GM18499 (cell line): Measurements from ENCODE around the gene KDM7A.

ENCODE experiments used
- ATAC-seq: cut with Tn5 transposase; IDR thresholded peaks from one replicate; pipeline ENCODE4 v1.9.1; 2021; ENCODE audit warnings: moderate number of reproducible peaks; ENCODE audit not compliant: insufficient read depth, unreplicated experiment

Gene KDM7A

DNA sequence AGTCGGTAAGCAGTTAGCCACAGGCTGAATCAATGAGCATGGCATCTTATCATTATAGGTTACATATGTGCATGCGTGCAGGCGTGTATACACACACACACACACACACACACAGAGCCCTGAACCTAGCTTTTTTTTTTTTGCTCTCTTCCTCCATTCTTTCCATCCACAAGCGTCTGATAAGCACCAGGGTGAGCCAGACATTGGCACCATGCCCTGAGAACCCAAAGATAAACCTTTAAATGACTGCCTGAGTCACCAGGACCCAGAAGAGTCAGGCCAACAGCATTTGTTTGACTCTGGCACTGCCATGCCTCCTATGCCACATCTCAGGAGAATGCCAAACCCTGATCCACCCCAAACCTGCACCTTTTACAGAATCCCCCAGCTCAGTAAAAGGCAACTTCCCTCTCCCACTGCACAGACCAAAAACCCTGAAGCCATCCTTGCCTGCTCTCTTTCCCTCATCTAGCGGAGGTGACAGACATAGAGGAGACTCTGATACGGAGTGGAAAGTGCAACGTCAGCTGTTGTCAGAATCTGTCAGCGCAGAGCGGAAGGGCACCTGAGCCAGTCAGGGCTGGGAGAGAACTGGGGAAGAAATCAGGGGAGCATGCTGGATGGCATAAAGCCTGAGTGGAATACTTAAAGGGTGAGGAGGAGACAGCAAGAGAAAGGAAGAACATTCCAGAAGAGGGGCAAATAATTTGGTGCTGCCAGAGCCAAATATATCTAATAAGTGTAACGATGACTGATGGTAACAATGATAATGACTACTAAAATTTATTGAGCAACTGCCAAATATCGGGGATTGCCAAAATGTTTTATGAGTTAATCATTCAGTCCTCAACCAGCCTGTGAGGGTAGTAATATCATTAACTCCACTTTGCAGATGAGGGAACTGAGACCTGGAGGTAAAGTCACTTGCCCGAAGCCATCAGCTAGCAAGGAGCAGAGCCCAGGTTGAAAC is 117.2 kb downstream of the KDM7A start:
- no peak for ATAC-seq

DNA sequence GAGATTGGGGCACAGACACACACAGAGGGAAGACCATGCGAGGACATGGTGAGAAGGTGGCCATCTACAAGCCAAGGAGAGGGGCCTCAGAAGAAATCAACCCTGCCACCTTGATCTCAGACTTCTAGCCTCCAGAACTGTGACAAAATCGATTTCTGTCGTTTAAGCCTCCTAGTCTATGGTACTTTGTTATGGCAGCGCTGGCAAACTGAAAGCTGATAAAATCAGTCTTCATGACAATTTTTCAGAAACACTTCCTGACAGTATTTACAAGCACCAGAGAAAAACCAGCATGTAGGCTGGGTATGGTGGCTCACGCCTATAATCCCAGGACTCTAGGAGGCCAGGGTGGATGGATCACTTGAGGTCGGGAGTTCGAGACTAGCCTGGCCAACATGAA is 118.3 kb downstream of the KDM7A start:
- no peak for ATAC-seq

DNA sequence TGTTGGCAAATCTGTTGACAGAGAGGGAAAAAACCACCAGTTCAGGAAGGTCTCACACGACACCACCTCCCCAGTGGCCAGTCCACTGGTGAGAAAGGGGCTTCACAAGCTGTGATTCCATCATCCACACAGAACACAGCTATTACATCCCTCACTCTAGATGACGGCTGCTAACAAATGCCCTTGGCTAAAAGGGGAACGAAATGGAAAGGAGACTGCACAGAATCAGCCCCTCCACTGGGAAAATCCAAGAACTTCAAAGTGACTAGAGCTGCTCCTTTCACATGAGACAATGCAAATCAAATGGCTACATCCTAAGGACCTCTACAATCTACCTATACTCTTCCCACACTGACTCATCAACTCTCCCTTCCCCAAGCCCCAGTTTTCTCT is 119.6 kb downstream of the KDM7A start:
- no peak for ATAC-seq

DNA sequence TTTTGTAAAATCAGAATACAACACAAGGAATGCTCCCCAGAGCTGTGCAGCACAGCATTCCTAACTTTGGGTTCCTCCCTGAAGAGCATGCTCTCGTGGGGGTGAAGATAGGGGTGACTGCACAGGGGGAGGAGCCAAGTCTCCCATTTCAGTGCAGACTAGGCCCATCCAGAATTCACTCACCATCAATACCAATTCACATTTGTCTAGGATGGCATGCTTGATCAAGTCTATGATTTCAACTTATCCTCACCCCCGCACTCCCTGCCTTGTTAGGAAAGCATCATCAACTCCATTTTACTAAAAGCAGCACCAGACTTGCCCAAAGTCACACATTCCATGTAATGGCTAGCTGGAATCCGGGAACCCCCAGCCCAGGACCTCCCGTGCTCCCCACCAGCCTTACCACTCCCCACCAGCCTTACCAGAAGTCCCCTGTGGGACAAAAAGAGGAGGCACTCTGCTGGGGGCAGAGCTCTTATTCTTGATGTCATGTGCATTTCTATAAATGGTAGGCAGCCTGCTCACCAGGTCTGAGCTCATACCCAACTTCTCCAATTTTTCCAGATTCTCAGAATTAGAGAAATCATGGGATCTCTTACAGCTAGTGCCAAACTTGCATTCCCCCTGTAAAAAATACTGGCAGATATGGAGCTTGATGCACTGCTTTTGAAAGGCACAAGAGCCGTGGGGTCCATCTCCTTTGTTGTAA is 120.2 kb downstream of the KDM7A start:
- ATAC-seq: no peak

DNA sequence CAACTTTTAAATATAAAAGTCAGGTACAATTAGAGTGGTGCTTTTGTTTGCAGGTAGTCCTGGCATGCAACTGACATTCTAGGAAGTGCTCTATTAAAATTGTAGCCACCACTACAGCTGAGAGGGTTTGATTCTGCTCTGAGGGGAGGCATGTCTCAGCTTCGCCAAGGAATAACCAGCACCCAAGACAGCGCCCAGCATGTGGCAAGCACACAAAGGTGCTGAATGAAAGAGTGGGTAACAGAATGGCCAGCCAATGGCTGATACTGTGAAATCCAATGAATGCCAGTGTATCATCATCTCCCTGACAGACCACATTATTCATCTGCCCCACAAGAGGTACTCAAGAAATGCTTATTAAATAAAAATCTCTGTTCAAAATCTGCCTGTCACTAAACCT is 121.0 kb downstream of the KDM7A start:
- ATAC-seq: no peak

DNA sequence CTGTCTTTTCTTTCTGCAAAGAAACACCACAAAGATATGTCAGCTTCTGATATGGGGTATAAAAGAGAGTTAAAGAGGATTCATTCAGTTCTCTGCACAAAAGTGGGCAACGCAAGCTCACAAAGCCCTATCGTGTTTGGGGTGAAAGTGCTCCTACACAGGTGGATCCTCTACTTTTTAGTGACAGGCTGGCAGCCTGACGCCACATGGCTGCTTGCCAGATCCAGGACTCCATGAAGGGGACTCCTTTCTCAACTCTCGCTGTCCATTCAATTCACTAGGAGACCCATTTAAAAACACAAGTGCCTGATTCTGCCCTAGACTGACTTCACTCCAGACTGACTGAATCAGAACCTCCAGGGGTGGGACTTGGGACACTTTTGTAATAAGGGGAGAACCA is 122.0 kb downstream of the KDM7A start:
- no peak for ATAC-seq

DNA sequence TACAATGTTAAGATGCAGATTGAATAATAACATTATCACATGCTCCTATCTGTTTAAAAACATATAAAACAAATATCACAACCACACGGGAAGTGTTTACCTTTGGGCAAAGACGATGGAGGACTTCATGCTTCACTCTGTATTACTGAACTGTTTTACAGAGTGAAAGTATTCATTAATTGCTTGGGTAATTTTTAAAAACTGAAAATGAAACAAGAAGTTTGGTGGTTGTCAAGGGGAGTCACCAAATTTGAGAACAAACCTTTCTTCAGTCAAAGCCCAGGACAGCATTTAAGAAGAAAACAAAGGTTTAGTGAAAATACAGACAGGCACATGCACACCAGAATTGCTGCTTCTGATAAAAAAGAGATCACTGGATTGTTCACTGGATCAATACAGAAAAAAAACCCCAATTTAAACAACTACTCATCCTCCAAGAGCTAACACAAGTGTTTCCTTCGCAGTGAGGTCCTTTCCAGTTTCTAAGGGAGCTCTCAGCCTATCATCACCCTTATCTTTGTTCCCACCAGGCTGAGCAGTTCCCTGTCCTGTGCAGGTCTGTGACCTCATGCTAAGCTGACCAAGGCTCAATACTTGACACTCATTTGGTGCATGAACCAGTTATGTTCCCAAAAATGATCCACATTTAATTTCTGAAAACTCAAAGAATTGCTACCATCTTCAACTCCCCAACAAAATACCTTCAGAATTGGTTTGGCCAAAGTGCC is 122.8 kb downstream of the KDM7A start:
- ATAC-seq: peak; percentile 94

DNA sequence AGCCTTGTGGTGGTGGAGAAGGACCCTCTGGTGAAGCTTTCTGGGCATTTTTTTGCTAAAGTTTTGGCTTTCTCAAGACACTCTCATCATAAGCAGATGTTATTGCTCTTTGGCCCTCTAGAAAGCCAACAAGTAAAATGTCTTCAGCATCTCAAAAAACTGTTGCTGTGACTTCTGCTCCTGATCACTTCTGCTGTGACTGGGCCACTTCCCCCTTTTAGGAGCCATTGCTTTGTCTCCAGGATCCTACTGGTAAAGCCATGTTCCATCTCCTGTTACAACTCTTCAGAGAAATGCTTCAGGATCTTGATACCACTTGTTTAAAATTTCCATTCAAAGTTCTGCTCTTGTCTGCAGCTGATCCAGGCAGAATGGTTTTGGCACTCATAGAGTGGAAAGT is 125.0 kb downstream of the KDM7A start:
- ATAC-seq: no peak

DNA sequence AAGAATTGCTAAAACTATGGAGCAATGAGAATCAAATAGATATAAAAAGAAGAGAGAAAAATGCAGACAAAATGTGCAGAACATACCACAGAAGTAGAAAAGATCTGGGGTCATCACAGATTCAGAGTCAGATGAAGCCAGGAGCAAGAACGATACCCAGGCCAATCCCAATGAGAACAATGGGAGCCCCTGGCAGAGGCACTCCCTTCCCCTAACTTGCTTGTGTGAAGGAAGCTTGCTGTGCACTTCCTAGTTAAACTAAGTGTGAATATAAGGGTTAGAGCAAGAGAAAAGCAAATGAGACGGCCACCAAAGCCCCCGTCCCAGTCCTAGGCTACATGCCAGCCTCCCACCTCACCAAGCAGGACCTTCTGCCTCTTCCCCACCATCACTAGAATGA is 126.7 kb downstream of the KDM7A start:
- no peak for ATAC-seq

DNA sequence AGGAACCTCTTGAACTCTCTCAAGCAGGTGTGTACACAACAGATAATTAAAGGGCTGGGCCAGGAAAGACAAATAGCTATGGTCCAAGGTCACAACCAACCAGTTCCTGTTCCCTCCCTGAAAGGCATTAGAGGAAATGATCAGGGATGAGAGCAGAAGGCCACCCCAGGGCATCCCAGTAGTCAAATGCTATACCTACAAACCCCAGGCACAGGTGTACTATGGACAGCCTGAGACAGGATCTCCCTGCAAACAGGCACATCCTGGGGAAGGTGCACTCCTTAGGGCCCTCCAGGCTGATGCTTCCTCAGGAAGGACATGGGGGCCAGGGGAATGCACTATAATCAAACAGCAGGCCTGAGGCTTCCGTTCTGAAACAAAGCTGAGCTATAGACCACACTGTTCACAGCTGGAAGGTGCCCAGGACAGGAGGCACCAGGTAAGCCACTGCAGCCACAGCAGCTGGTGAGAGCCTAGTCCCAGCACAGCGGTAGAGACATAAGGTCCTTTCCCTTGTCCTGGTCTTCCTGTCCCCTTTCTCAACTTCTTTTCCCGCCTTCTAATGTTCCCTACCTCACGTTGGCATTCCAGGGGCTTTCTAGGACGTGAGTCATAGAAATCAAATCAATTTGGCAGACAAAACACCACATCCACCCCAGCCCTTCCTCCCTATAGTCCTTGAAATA is 127.3 kb downstream of the KDM7A start:
- no peak for ATAC-seq

DNA sequence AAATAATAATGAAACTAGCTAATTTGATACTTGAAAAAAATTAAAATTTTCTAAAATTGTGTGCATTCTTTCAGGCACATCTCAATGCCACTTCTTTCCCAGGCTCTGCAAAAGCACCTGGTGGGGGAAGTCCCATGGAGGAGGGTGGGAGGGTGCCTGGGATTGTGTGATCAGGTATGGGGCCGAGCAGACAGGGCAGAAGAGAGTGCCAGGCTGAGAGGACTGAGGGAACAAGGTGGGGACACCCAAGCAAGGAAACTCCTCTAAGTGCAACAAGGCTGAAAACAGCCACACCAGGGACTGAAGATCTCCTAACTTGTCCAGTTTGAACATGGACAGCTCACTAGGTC is 127.8 kb downstream of the KDM7A start:
- no peak for ATAC-seq

DNA sequence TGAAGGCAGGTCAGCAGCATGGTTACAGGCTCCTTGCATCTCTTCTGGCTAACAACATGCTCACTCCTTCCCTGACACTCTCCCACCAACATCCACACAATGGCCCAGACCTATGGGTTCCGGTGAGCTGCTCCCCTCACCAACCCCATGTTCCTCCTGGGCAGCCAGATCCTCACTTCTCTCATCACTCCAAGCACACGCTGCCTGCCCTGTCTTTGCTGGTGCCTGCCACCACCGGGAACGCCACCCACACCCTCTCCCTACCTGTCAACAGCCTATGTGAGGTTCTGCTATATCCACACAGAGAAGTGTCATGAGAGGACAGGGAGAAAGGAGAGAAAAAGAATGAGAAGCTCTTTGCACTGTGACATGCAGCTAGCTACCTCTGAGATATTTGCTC is 128.6 kb downstream of the KDM7A start:
- ATAC-seq: no peak

DNA sequence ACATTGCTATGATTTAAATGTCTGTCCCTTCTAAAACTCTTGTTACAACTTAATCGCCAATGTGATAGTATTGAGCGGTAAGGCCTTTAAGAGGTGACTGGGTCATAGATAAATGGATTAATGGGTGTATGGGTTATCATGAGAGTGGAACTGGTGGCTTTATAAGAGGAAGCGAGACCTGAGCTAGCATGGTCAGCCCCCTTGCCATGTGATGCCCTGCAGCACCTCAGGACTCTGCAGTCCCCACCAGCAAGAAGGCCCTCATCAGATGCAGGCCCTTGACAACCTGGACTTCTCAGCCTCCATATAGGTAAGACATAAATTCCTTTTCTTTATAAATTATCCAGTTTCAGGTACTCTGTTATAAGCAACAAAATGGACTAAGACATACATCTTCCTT is 129.6 kb downstream of the KDM7A start:
- ATAC-seq: no peak

DNA sequence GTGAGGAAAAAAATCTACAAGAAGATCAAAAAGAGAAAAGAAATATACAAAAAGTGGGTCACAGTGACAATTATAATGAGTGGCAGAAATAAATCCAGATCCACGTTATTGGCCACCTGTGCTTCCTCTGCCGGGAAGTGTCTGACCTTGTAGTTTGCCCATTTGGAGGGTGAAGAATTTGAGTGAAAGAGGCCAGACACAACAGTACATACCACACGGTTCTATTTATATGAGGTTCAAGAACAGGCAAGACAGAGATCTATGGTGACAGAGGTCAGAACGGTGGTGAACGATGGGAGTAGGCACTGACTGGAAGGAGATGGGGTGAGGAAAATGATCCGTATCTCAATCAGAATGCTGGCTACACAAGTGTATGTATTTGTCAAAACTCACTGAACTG is 131.1 kb downstream of the KDM7A start:
- no peak for ATAC-seq

DNA sequence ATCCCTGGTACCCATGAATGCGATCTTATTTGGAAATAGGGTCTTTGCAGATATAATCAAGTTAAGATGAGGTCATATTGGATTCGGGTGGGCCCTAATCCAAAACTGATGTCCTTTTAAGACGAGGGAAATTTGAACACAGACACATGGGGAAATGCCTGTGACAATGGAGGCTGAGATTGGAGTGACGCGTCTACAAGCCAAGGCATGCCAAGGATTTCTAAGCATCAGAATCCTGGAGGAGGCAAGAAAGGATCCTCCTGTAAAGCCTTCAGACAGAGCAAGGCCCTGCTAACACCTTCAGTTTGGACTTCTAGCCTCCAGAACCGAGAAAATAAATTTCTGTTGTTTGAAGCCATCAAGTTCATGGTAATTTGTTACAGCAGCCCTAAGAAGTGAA is 132.5 kb downstream of the KDM7A start:
- ATAC-seq: no peak

DNA sequence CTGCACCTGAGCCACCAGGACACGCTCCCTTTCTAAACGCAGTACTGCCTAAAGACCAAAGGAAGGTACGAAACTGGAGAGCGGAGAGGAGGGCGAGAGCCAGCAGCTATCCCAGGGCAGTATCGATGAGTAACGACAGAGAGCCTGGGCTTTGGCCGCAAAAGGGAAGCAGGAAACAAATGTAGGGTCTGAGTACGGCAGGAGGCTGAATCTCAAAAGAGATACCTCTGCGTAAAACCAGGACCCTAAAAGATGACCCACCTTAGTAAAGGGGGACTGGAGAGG is 134.5 kb downstream of the KDM7A start:
- no peak for ATAC-seq

DNA sequence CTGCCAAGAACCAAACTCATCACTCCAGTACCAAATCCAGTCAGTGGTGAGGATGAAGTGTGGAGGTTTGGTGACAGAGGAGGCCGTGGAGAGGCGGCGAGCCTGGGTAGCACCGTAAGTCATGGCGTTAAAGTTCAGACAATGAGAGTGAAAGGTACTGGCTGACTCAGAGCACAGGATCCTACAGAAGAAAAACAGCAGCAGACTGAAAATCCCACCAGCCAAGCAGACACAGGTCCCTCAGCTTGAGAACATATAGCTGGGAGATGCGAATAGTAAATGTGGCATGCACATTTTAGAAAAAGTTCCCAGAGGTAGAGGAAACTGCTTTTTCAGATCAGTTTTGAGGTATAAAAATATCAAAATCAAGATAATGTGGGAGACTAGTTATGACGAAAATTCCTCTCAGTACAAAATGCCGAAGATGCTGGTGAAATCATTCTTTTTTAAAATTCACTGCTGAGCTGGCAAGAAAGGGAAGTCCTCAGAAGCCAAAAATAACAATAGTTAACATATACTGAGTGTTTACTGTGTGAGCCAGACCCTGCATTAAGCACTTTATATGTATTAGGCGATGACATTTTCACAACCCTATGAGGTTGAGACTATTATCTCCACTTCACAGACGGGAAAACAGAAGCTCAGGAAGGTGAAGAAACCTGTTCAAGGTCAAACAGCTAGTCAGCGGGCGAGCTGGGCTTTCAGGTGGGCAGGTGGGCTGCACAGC is 135.0 kb downstream of the KDM7A start:
- ATAC-seq: no peak

DNA sequence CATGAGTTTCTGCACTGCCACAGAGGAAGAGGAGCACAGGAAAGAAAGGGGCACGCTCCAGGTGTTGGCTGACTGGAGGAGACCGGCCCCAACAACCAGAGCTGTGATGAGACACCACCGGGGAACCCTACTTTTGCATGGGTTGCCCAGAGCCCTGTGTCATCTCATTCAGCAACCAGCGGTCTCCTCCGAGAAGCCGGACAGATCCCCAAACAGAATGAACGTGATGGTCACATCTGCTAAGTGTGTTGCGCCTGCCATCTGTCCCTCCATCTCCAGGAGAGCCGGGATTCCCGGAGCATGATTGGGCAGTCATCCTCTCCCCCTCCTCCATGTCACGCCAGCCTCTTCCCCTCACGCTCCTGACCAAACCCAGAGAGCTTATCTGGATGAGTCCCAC is 136.9 kb downstream of the KDM7A start:
- no peak for ATAC-seq

DNA sequence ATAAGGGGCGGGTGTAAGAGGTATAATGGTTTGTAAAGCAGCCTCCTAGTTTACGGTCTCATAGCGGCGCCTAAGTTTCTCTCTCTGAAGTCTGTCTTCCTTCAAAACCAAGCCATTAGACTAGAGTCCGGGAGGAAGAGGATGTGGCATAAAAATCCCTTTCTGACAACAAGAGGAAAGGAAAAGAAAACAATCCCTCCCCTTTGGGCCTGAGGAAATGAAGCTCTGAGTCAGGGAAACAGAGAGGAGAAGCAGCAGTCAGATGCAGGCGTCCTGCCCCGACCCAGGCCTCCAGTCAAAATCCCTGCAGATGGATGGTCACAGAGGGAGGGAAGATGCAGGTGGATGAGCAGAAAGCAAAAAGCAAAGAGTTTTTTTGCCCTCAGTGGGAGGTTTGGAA is 137.7 kb downstream of the KDM7A start:
- no peak for ATAC-seq
